GM12878 (cell line): ENCODE data around the gene OLA1.

Experiments used
- BCL11A ChIP-seq: IDR thresholded peaks from 2 replicates; pipeline ENCODE4 v1.6.1; 2011; ENCODE audit warnings: low read depth, low read length
- CEBPB ChIP-seq, 2 experiments: fragments of 150-350 bp in 1 of 2; IDR thresholded peaks; 2 replicates each; pipeline ENCODE4 v1.6.1; 2012 to 2014; ENCODE audit warnings: low read depth in 2 of 2, low read length in 2 of 2, borderline replicate concordance in 1 of 2, inconsistent platforms in 1 of 2
- FOXK2 ChIP-seq: fragments of 450-650 bp; IDR thresholded peaks from 2 replicates; pipeline ENCODE4 v1.6.1; 2017; ENCODE audit warnings: mild to moderate bottlenecking, moderate library complexity
- JUND ChIP-seq: IDR thresholded peaks from 2 replicates; pipeline ENCODE4 v1.6.1; 2012; ENCODE audit warnings: low read depth, mild to moderate bottlenecking, low read length, improper control_type of control experiment, moderate library complexity
- MEF2A ChIP-seq: IDR thresholded peaks from 2 replicates; pipeline ENCODE4 v1.6.1; 2011; ENCODE audit warnings: low read depth, mild to moderate bottlenecking, low read length, moderate library complexity; ENCODE audit not compliant: insufficient read depth
- POLR2A ChIP-seq: IDR thresholded peaks from 2 replicates; pipeline ENCODE4 v1.6.1; 2011; ENCODE audit warnings: low read depth, mild to moderate bottlenecking, low read length
- ZNF207 ChIP-seq: fragments of 450-650 bp; IDR thresholded peaks from 2 replicates; pipeline ENCODE4 v1.6.1; 2014; ENCODE audit warnings: antibody characterized with exemption, mild to moderate bottlenecking, borderline replicate concordance
- ZNF24 ChIP-seq: fragments of 450-650 bp; IDR thresholded peaks from 2 replicates; pipeline ENCODE4 v1.6.1; 2017; ENCODE audit warnings: antibody characterized with exemption, mild to moderate bottlenecking
- ZNF274 ChIP-seq: IDR thresholded peaks from one replicate; pipeline ENCODE4 v1.8.0; 2011; ENCODE audit not compliant: insufficient read length, insufficient read depth
- TF ChIP-seq, protein P1 (sequence below): IDR thresholded peaks from 2 replicates; pipeline ENCODE4 v1.6.1; 2012; ENCODE audit warnings: low read depth, low read length, improper control_type of control experiment
- TF ChIP-seq, protein P2 (sequence below), 3 experiments: IDR thresholded peaks in 2 of 3; conservative IDR thresholded peaks in 1 of 3; 2 replicates each; pipeline ENCODE4 v1.5.1; 2011; ENCODE audit warnings: low read depth in 3 of 3, low read length in 3 of 3, mild to moderate bottlenecking in 3 of 3, control low read depth in 2 of 3, moderate library complexity in 2 of 3, inconsistent platforms in 1 of 3, mixed read lengths in 1 of 3; ENCODE audit not compliant: control insufficient read depth in 2 of 3, insufficient read depth in 1 of 3; ENCODE audit errors: extremely low read depth in 1 of 3
- TF ChIP-seq, protein P3 (sequence below): fragments of 450-650 bp; IDR thresholded peaks from 2 replicates; pipeline ENCODE4 v1.6.1; 2014; ENCODE audit warnings: mild to moderate bottlenecking
- TF ChIP-seq, protein P4 (sequence below): fragments of 450-650 bp; IDR thresholded peaks from 2 replicates; pipeline ENCODE4 v1.6.1; 2017; ENCODE audit warnings: mild to moderate bottlenecking, moderate library complexity

DNA sequence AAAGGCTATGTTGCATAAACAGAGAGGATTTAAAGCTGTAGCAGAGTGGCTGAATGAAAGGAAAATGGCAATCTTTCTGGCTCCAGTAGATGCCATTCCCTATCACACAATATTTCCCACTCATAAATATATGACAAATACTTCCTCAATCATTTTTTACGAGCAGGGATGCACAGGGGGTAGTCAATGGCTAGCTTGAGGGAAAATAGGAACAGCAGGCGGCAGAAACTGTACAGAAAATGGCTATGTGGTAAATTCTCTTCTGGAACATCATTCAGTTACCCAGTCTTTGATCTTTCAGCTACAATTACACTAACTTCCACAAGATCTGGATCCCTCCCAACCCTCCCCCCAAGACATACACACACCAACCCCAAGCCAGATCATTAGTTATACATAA lies 127.2 kb downstream of the OLA1 start:
- TF ChIP-seq CEBPB (IDR thresholded peaks at IDR 0.05; ENCODE audit: borderline replicate concordance in 1 of 2, low read depth in 2 of 2, low read length in 2 of 2) (no peak), POLR2A (no peak), ZNF274 (no peak), BCL11A (no peak), FOXK2 (no peak), ZNF24 (no peak), JUND (no peak), MEF2A (no peak), ZNF207 (no peak)
- TF ChIP-seq, protein P1, sequence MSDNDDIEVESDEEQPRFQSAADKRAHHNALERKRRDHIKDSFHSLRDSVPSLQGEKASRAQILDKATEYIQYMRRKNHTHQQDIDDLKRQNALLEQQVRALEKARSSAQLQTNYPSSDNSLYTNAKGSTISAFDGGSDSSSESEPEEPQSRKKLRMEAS = no peak
- TF ChIP-seq, protein P2, sequence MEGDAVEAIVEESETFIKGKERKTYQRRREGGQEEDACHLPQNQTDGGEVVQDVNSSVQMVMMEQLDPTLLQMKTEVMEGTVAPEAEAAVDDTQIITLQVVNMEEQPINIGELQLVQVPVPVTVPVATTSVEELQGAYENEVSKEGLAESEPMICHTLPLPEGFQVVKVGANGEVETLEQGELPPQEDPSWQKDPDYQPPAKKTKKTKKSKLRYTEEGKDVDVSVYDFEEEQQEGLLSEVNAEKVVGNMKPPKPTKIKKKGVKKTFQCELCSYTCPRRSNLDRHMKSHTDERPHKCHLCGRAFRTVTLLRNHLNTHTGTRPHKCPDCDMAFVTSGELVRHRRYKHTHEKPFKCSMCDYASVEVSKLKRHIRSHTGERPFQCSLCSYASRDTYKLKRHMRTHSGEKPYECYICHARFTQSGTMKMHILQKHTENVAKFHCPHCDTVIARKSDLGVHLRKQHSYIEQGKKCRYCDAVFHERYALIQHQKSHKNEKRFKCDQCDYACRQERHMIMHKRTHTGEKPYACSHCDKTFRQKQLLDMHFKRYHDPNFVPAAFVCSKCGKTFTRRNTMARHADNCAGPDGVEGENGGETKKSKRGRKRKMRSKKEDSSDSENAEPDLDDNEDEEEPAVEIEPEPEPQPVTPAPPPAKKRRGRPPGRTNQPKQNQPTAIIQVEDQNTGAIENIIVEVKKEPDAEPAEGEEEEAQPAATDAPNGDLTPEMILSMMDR (IDR thresholded peaks at IDR 0.05 in 2 of 3, conservative IDR thresholded peaks at IDR 0.05 in 1 of 3; ENCODE audit: control insufficient read depth in 2 of 3, extremely low read depth in 1 of 3, insufficient read depth in 1 of 3, low read depth in 3 of 3, low read length in 3 of 3) = no peak
- TF ChIP-seq, protein P3, sequence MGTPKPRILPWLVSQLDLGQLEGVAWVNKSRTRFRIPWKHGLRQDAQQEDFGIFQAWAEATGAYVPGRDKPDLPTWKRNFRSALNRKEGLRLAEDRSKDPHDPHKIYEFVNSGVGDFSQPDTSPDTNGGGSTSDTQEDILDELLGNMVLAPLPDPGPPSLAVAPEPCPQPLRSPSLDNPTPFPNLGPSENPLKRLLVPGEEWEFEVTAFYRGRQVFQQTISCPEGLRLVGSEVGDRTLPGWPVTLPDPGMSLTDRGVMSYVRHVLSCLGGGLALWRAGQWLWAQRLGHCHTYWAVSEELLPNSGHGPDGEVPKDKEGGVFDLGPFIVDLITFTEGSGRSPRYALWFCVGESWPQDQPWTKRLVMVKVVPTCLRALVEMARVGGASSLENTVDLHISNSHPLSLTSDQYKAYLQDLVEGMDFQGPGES = no peak
- TF ChIP-seq, protein P4, sequence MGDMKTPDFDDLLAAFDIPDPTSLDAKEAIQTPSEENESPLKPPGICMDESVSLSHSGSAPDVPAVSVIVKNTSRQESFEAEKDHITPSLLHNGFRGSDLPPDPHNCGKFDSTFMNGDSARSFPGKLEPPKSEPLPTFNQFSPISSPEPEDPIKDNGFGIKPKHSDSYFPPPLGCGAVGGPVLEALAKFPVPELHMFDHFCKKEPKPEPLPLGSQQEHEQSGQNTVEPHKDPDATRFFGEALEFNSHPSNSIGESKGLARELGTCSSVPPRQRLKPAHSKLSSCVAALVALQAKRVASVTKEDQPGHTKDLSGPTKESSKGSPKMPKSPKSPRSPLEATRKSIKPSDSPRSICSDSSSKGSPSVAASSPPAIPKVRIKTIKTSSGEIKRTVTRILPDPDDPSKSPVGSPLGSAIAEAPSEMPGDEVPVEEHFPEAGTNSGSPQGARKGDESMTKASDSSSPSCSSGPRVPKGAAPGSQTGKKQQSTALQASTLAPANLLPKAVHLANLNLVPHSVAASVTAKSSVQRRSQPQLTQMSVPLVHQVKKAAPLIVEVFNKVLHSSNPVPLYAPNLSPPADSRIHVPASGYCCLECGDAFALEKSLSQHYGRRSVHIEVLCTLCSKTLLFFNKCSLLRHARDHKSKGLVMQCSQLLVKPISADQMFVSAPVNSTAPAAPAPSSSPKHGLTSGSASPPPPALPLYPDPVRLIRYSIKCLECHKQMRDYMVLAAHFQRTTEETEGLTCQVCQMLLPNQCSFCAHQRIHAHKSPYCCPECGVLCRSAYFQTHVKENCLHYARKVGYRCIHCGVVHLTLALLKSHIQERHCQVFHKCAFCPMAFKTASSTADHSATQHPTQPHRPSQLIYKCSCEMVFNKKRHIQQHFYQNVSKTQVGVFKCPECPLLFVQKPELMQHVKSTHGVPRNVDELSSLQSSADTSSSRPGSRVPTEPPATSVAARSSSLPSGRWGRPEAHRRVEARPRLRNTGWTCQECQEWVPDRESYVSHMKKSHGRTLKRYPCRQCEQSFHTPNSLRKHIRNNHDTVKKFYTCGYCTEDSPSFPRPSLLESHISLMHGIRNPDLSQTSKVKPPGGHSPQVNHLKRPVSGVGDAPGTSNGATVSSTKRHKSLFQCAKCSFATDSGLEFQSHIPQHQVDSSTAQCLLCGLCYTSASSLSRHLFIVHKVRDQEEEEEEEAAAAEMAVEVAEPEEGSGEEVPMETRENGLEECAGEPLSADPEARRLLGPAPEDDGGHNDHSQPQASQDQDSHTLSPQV = no peak
